IMR-90 (cell line): ENCODE data around the gene SMG1. TPM values are rescaled to one million over a fixed set of nuclear protein-coding genes. Genes with fewer than 3 reads are reported as not detected.

Experiments used
- ATAC-seq: fragments of 200-7000 bp; cut with Tn5 transposase; 2 replicates; pipeline ENCODE4 v1.9.1; 2020; ENCODE audit warnings: low read depth, mild to moderate bottlenecking, moderate library complexity
- BruUV-seq: library from RNA; stranded (reverse); fragments of 400-500 nt; replicated peaks from 2 replicates; lab custom pipeline; 2021; lab: Mats Ljungman, UMichigan
- CTCF ChIA-PET: fragments of 300-600 bp; formaldehyde crosslinking; extraction: SDS; loops from one replicate; lab custom pipeline; 2021; ENCODE audit warnings: antibody characterized with exemption; lab: Yijun Ruan, JAX
- POLR2A ChIA-PET: fragments of 300-600 bp; sonication (Branson Sonifier 250); formaldehyde crosslinking; loops from one replicate; lab custom pipeline; 2022; ENCODE audit warnings: antibody characterized with exemption; ENCODE audit not compliant: unreplicated experiment; lab: Charles Lee
- DNase-seq: peaks from one replicate; pipeline ENCODE4 v3.0.0; 2013
- H2AFZ ChIP-seq: replicated peaks from 2 replicates; pipeline ENCODE3; 2013; ENCODE audit warnings: low read length, mild to moderate bottlenecking; ENCODE audit not compliant: poor library complexity
- H2AK5ac ChIP-seq: 2 replicates; pipeline ENCODE4 v1.6.1; 2013; ENCODE audit warnings: low read depth, low read length, inconsistent platforms
- H2AK9ac ChIP-seq: replicated peaks from 2 replicates; pipeline ENCODE3; 2013; ENCODE audit warnings: mild to moderate bottlenecking, low read depth, low read length, moderate library complexity; ENCODE audit not compliant: poor library complexity
- H2BK120ac ChIP-seq: 2 replicates; pipeline ENCODE4 v1.6.1; 2013; ENCODE audit warnings: low read depth, low read length, inconsistent platforms
- H2BK15ac ChIP-seq: 3 replicates; pipeline ENCODE4 v1.6.1; 2013; ENCODE audit warnings: low read depth, low read length, inconsistent platforms
- H2BK20ac ChIP-seq: 2 replicates; pipeline ENCODE4 v1.6.1; 2013; ENCODE audit warnings: low read depth, mild to moderate bottlenecking, inconsistent platforms, low read length, moderate library complexity
- H2BK5ac ChIP-seq: 2 replicates; pipeline ENCODE4 v1.6.1; 2013; ENCODE audit warnings: mild to moderate bottlenecking, low read depth, low read length, inconsistent platforms; ENCODE audit not compliant: poor library complexity, severe bottlenecking
- H3K14ac ChIP-seq: replicated peaks from 2 replicates; pipeline ENCODE4 v1.6.1; 2013; ENCODE audit warnings: low read depth, low read length, inconsistent platforms
- H3K18ac ChIP-seq: 2 replicates; pipeline ENCODE4 v1.6.1; 2013; ENCODE audit warnings: low read depth, low read length, control low read depth
- H3K23ac ChIP-seq: 2 replicates; pipeline ENCODE4 v1.6.1; 2013; ENCODE audit warnings: low read depth, low read length, inconsistent platforms
- H3K27ac ChIP-seq: 2 replicates; pipeline ENCODE4 v1.5.1; 2013; ENCODE audit warnings: mild to moderate bottlenecking, control low read depth, low read length; ENCODE audit not compliant: insufficient read depth
- H3K27me3 ChIP-seq: 2 replicates; pipeline ENCODE4 v1.6.1; 2013; ENCODE audit warnings: low read length; ENCODE audit not compliant: control insufficient read depth, insufficient read depth
- H3K36me3 ChIP-seq: 2 replicates; pipeline ENCODE4 v1.6.1; 2013; ENCODE audit warnings: low read length, mixed read lengths; ENCODE audit not compliant: control insufficient read depth, insufficient read depth
- H3K4ac ChIP-seq: 2 replicates; pipeline ENCODE4 v1.6.1; 2013; ENCODE audit warnings: low read depth, low read length, inconsistent platforms
- H3K4me1 ChIP-seq: 2 replicates; pipeline ENCODE4 v1.6.1; 2013; ENCODE audit warnings: low read length, mixed read lengths; ENCODE audit not compliant: control insufficient read depth, insufficient read depth
- H3K4me2 ChIP-seq: 2 replicates; pipeline ENCODE4 v1.6.1; 2013; ENCODE audit warnings: low read depth, mild to moderate bottlenecking, control low read depth, low read length, moderate library complexity
- H3K4me3 ChIP-seq: 2 replicates; pipeline ENCODE4 v1.5.1; 2013; ENCODE audit warnings: low read depth, mild to moderate bottlenecking, control low read depth, low read length, moderate library complexity; ENCODE audit not compliant: insufficient read depth
- H3K56ac ChIP-seq: 2 replicates; pipeline ENCODE4 v1.6.1; 2013; ENCODE audit warnings: low read length, inconsistent platforms; ENCODE audit not compliant: insufficient read depth; ENCODE audit errors: extremely low read depth
- H3K79me1 ChIP-seq, 2 experiments: 2 replicates each; pipeline ENCODE4 v1.6.1; 2013; ENCODE audit warnings: low read length in 2 of 2, inconsistent platforms in 1 of 2, low read depth in 1 of 2
- H3K9ac ChIP-seq: 2 replicates; pipeline ENCODE4 v1.6.1; 2013; ENCODE audit warnings: low read depth, low read length, control low read depth
- H3K9me1 ChIP-seq: 2 replicates; pipeline ENCODE4 v1.6.1; 2013; ENCODE audit warnings: low read length, inconsistent platforms; ENCODE audit not compliant: insufficient read depth
- H3K9me3 ChIP-seq: 2 replicates; pipeline ENCODE4 v1.6.1; 2013; ENCODE audit warnings: low read length; ENCODE audit not compliant: control insufficient read depth, insufficient read depth
- H4K20me1 ChIP-seq: 2 replicates; pipeline ENCODE4 v1.6.1; 2013; ENCODE audit warnings: low read length, inconsistent platforms; ENCODE audit not compliant: insufficient read depth
- H4K5ac ChIP-seq: 2 replicates; pipeline ENCODE4 v1.6.1; 2013; ENCODE audit warnings: mild to moderate bottlenecking, low read depth, low read length, control low read depth
- H4K8ac ChIP-seq, 2 experiments: 2 replicates each; pipeline ENCODE4 v1.6.1; 2013; ENCODE audit warnings: low read depth in 2 of 2, low read length in 2 of 2, control low read depth in 1 of 2, inconsistent platforms in 1 of 2
- H4K91ac ChIP-seq: 2 replicates; pipeline ENCODE4 v1.6.1; 2013; ENCODE audit warnings: low read depth, low read length, inconsistent platforms; ENCODE audit not compliant: insufficient read depth
- BHLHE40 ChIP-seq: fragments of 150-350 bp; IDR thresholded peaks from 2 replicates; pipeline ENCODE4 v1.6.1; 2016; ENCODE audit warnings: mild to moderate bottlenecking, low read depth, low read length
- CHD1 ChIP-seq: IDR thresholded peaks from 2 replicates; pipeline ENCODE4 v1.6.1; 2012; ENCODE audit warnings: low read depth, low read length, improper control_type of control experiment
- FOS ChIP-seq: fragments of 150-350 bp; IDR thresholded peaks from 2 replicates; pipeline ENCODE4 v1.6.1; 2016; ENCODE audit warnings: low read depth, low read length
- MAZ ChIP-seq: IDR thresholded peaks from 2 replicates; pipeline ENCODE4 v1.6.1; 2012; ENCODE audit warnings: low read depth, mild to moderate bottlenecking, low read length, improper control_type of control experiment, moderate library complexity, borderline replicate concordance
- MXI1 ChIP-seq: IDR thresholded peaks from 2 replicates; pipeline ENCODE4 v1.6.1; 2012; ENCODE audit warnings: low read depth, mild to moderate bottlenecking, low read length, moderate library complexity, borderline replicate concordance
- NFE2L2 ChIP-seq: fragments of 150-350 bp; IDR thresholded peaks from 2 replicates; pipeline ENCODE4 v1.6.1; 2016; ENCODE audit warnings: low read depth, mild to moderate bottlenecking, low read length
- RAD21 ChIP-seq: IDR thresholded peaks from 2 replicates; pipeline ENCODE4 v1.6.1; 2012; ENCODE audit warnings: low read length, improper control_type of control experiment
- WGBS, 2 experiments: methylation state at CpG; one replicate each; pipeline versions ENCODE4 v1.1.5 to v1.1.7; 2013; ENCODE audit warnings: missing lambda C conversion rate in 2 of 2; ENCODE audit not compliant: insufficient read length in 1 of 2; ENCODE audit errors: extremely low coverage in 2 of 2; 5-methylcytosine and 5-hydroxymethylcytosine counted together
- dilution Hi-C: fragments of 300-500 bp; cut with HindIII; formaldehyde crosslinking; loops from one replicate; pipeline ENCODE4 v1.14.3; 2018; ENCODE audit warnings: low sequenced_read_pairs; ENCODE audit not compliant: unreplicated experiment
- in situ Hi-C: fragments of 300-500 bp; cut with MboI; formaldehyde crosslinking; loops from 3 replicates; pipeline ENCODE4 v1.14.3; 2019; ENCODE audit warnings: low sequenced_read_pairs, inconsistent platforms, mixed read lengths
- intact Hi-C: fragments of 100-400 bp; cut with micrococcal nuclease; formaldehyde crosslinking; loops from 2 replicates; pipeline ENCODE4 v1.10.0; 2022
- polyA plus RNA-seq, 3 experiments: library from polyadenylated mRNA; depleted of rRNA; stranded (reverse); fragments of >200 nt; gene quantifications; 2 replicates each; pipeline ENCODE4 v1.2.3, GENCODE V29; 2012; ENCODE audit warnings: low replicate concordance in 1 of 3
- total RNA-seq: library from RNA; depleted of rRNA; stranded (reverse); fragments of >200 nt; gene quantifications from 2 replicates; pipeline ENCODE4 v1.2.3, GENCODE V29; 2012
- TF ChIP-seq, protein P1 (sequence below): fragments of 150-350 bp; IDR thresholded peaks from 2 replicates; pipeline ENCODE4 v1.6.1; 2016; ENCODE audit warnings: low read depth, mild to moderate bottlenecking, low read length, moderate library complexity, borderline replicate concordance

SMG1 gene
- total and polyA plus RNA-seq, 2 of the 4 experiments (the other 2 are of a cell fraction): 13.4 to 53.8 TPM

DNA sequence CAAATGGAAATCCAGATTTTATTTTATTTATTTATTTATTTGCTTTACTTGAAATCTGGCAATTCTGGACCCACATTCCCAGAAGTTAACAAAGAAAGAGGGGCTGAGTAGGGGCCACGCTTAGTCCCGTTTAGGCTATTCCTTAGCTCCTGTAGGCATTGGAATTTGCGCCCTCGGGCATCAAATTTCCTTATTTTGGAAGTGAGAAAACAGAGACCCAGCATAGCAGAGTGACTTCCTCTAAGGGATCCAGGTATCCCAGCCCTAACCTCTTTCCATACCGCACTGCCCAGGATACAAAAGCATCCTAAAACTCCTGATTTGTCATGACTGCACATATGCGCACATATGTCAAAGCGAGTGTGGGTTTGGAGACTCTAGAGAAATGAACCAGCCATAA lies 19.0 kb upstream of the SMG1 start:
- Histone ChIP-seq H3K9me3 (no peaks in the 10 kb centered on the region), H2BK120ac (no peak overlapping the region), H2BK20ac (no peak overlapping the region), H2AFZ (no peak overlapping the region), H3K4me1 (no peaks in the 10 kb centered on the region), H4K5ac (no peak overlapping the region), H4K91ac (no peak overlapping the region), H3K36me3 (no peaks in the 10 kb centered on the region), H2BK15ac (no peak overlapping the region), H2AK9ac (no peak overlapping the region), H3K79me1 (no peaks in the 10 kb centered on the region), H3K4ac (no peak overlapping the region), H3K56ac (no peak overlapping the region; the same call in 1 of the 2 replicates), H3K4me2 (no peak overlapping the region), H2AK5ac (no peak overlapping the region), H2BK5ac (no peak overlapping the region), H3K14ac (no peak overlapping the region), H3K23ac (no peak overlapping the region), H3K9me1 (no peaks in the 10 kb centered on the region), H3K27ac (no peak overlapping the region), H4K20me1 (no peaks in the 10 kb centered on the region), H3K4me3 (no peak overlapping the region), H4K8ac (no peak overlapping the region), H3K9ac (no peak overlapping the region), H3K18ac (no peak overlapping the region), H3K27me3 (peaks cover 1% of the 10 kb centered on the region; the same call in 1 of the 2 replicates)
- WGBS, 2 experiments: no CpG with 5 or more reads among the region's 7 CpGs
- ATAC-seq (no peak), DNase-seq (no peak)
- dilution Hi-C loops (no loop called here), in situ Hi-C loops (no loop called here), intact Hi-C loops (no loop called here)
- ChIA-PET CTCF (interaction anchor here (1.1 kb wide), 1 partner anchor 24 kb away, joined by 3 read pairs; no protein-coding TSS in a partner anchor), POLR2A (no interaction called here)
- no peak for TF ChIP-seq RAD21
- TF ChIP-seq, protein P1, sequence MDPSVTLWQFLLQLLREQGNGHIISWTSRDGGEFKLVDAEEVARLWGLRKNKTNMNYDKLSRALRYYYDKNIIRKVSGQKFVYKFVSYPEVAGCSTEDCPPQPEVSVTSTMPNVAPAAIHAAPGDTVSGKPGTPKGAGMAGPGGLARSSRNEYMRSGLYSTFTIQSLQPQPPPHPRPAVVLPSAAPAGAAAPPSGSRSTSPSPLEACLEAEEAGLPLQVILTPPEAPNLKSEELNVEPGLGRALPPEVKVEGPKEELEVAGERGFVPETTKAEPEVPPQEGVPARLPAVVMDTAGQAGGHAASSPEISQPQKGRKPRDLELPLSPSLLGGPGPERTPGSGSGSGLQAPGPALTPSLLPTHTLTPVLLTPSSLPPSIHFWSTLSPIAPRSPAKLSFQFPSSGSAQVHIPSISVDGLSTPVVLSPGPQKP: no peak
- TF ChIP-seq BHLHE40: no peak
- no peak for TF ChIP-seq FOS
- no peak for TF ChIP-seq NFE2L2
- no peak for TF ChIP-seq CHD1
- no peak for TF ChIP-seq MAZ
- no peak for TF ChIP-seq MXI1
- no TSS peak for BruUV-seq
